ENCODE results near the gene ZBTB7B. TPM values are rescaled to one million over a fixed set of nuclear protein-coding genes. Genes with fewer than 3 reads are reported as not detected.
"Not testable (repeated sequence)": the region's sequence is repeated elsewhere in the genome, so short reads cannot be mapped to it uniquely, and the experiment has no call there.

The ZBTB7B gene
- total RNA-seq, 1 donor from 2014 or later, result 23.6 TPM

DNA sequence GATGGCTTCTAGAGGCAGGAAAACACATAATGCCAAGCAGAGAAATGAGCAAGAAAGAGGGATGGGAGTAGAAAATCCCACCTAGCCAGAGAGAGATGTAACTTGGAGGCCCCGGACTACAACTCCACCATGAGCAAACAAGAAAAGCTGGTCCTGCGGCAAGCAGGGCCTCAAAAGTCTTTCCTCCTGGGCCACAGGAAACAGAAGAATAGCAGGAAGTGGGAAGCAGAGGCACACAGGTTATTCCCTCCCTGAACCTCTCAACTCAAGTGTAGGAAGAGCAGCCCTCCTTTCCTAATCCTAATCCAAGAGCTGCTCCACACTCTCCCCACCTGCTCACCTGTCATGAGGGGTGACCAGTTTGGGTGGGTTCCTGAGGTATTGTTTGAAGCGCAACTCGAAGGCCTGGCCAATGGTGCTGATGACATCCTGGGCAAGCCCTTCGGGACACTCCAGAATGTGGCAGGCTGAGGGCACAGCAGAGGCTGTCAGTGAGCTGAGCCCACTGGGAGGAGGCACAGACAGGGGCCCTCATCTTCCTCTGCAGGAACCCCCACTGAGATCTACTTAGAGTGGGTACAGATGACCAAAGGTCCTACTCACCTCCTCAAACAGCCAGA lies 35.2 kb upstream of the ZBTB7B start:
- no peak for DNase-seq (ENCODE audit: extremely low read depth, low read depth, low spot score)

GRCh38 chr1:154968731-154969130 lies 33.9 kb upstream of the ZBTB7B start:
- no peak for DNase-seq (ENCODE audit: extremely low read depth, low read depth, low spot score)

DNA sequence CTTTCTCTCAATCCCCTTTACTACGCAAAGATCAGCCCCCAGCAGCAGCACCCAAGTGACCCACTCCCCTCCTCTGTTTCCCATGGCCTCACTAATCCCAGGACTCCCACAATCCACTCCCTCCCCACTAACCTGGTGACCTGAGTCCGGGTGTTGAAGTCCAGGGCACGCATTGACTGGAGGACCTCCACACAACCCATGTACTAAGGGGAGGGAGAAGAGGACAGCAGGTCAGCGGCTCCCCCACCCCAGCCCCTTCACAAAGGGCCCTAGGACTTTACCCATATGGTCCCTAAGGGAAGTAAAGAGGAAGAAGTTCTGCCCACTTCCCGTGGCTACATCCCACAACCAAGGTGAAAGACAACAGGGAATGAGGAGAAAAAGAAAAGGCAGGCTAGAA lies 33.4 kb upstream of the ZBTB7B start:
- DNase-seq (ENCODE audit: extremely low read depth, low read depth, low spot score), result no peak

- no peak for DNase-seq (ENCODE audit: extremely low read depth, low read depth, low spot score)
Observed at GRCh38 chr1:154969860-154970452, 32.6 kb upstream of the ZBTB7B start.

- no peak for DNase-seq (ENCODE audit: extremely low read depth, low read depth, low spot score)
Observed at GRCh38 chr1:154970631-154971340, 31.8 kb upstream of the ZBTB7B start, which contains the start of gene SHC1. Gene SHC1 (minus strand): TSS chr1:154970747. CDS start chr1:154970526, 221 bp downstream.

DNA sequence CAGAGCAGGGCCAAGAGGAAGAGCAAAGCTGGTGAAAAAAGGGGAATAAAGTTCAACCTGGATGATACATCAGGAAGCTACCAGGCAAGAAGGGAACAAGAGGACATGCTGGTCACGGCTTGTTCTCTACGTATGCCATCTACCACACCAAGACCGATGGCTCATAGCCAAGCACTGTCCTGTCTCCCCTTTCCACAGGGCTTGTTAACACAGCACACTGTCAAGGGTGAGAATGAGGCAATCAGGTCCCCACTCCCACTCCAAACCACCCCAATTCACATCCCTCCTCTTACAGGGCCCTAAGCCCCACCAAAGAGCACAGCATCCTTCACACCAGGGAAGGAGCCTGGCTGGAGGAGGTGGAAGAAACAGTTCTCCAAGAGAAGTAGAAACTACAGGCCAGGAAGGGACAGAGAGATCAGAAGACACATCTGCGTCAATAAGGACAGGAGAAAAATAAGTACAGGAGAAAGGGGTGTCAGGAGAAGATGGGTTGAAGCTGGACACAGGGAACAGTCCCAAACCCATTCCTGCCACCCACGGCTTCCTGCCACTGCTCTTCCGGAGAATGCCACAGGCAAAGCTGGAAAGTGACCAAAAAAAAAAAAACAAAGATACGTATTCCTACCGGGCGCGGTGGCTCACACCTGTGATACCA lies 31.1 kb upstream of the ZBTB7B start:
- no peak for DNase-seq (ENCODE audit: extremely low read depth, low read depth, low spot score)

DNA sequence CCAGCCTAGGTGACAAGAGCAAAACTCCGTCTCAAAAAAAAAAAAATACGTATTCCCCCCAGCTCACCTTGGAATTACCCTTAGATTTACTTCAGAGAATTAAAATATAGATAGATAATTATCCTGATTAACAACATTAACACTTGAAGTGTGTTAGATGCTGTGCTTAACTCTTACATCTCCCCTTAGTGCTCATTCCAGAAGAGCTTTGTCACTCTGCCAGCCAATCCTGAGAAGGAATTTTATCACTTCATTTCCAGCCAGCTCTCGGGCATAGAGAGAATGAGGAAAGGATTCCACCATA lies 30.4 kb upstream of the ZBTB7B start:
- DNase-seq (ENCODE audit: extremely low read depth, low read depth, low spot score), result no peak

DNA sequence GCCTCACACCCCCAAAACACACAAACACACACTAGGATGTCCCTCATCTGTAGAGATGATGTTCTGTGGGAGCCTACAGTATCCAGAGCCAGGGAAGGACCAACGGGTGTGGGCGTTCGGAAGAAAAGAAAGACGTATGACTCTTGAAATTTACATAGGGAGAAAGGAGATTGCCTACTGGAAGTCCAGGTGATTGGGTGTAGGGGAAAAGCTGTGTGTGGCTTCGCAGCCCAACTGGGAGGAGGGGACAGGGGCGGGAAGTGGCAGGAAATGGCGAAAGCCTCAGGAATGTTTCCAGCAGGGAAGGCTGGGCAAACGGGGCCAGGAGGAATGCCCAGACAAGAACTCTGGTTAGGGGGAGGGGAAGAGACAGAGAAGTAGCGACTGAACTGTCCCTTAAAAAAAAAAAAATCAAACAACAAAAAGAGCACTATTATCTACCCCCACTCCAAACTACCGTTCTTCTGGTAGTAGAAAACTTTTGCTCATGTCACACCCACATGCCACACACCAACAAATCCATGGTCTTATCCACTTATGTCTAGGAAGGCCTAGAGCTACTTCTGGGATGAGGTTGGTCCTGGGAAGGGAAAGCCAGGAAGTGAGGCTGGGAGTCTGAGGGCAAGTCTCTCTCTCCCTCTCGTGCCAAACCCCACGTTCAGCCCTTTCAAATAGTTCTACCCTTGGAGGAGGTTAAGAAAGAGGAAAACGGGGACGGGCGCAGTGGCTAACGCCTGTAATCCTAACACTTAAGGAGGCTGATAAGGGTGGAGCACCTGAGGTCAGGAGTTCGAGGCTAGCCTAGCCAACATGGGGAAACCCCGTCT lies 29.9 kb upstream of the ZBTB7B start:
- peak; percentile 86 for DNase-seq (ENCODE audit: extremely low read depth, low read depth, low spot score)

GRCh38 chr1:154973344-154974101 lies 29.1 kb upstream of the ZBTB7B start:
- peak; percentile 91 for DNase-seq (ENCODE audit: extremely low read depth, low read depth, low spot score)

DNA sequence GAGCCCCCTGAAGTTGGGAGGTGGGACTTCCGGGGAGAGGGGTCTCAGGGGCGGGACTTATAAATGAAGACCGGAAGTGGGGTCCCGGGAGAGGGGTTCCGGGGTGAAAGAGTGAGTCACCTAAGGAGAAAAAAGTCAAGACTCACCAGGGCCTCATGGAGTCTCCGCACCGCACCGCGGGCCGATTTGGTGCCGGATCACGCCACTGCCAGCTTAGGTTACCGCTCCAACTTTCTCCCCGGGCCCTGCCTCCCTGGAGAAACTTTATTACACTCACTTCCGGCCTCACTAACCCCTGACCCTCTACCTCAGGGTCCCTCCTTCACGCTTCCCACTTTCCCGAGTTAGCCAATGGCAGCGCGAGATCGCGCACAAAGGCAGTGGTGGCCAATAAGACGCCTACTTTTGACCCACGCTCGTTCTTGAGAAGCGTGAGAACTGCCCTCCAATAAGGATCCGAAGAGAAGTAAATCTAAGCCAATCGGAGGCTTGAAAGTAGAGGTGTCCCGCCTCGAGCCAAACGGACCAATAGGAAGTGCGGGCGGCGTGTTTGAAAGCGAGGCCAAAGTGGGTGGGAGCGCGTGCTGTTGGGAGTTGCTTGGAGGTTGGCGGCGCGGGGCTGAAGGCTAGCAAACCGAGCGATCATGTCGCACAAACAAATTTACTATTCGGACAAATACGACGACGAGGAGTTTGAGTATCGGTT lies 28.3 kb upstream of the ZBTB7B start, which contains the start of gene CKS1B:
Gene CKS1B (plus strand): TSS at position 580 of the 706 bp plus-strand sequence. CDS start 65 bp downstream, at position 645.
- peak; percentile 99 for DNase-seq (ENCODE audit: extremely low read depth, low read depth, low spot score)

GRCh38 chr1:154974808-154975408 lies 27.7 kb upstream of the ZBTB7B start:
- DNase-seq (ENCODE audit: extremely low read depth, low read depth, low spot score), result peak; percentile 92

- DNase-seq (ENCODE audit: extremely low read depth, low read depth, low spot score), result no peak
Observed at GRCh38 chr1:154975409-154976059, 27.1 kb upstream of the ZBTB7B start.

DNA sequence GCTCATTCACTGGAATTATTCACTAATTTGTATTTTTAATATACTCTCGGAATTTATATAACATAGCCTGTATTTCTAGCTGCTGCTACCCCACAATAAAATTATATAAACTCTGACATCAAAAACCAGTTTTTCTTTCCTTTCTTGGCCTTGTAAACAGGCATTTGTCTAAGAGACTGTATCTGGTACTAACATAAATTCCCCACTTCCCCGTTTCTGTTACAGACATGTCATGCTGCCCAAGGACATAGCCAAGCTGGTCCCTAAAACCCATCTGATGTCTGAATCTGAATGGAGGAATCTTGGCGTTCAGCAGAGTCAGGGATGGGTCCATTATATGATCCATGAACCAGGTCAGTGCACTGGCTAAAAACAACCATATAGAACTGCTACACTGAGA lies 24.8 kb upstream of the ZBTB7B start:
- not testable (repeated sequence) for DNase-seq (ENCODE audit: extremely low read depth, low read depth, low spot score)

- no peak for DNase-seq (ENCODE audit: extremely low read depth, low read depth, low spot score)
Observed at GRCh38 chr1:154978360-154978759, 24.2 kb upstream of the ZBTB7B start.

DNA sequence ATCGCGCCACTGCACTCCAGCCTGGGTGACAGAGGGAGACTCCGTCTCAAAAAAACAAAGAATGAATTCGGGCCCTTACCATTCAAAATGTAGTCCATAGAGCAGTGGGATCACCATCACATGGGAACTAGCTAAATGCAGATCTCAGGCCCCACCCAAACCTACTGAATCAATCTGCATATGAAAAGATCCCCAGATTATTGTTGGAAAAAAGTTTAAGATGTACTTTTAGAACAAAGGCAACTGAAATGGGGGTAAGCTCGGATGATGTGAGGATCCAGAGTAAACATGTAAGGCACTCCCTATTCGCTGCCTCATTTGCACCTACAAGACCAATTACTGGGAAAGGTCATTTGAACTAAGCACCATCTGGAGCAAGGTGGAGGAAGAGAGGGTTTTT lies 20.3 kb upstream of the ZBTB7B start:
- no peak for DNase-seq (ENCODE audit: extremely low read depth, low read depth, low spot score)

DNA sequence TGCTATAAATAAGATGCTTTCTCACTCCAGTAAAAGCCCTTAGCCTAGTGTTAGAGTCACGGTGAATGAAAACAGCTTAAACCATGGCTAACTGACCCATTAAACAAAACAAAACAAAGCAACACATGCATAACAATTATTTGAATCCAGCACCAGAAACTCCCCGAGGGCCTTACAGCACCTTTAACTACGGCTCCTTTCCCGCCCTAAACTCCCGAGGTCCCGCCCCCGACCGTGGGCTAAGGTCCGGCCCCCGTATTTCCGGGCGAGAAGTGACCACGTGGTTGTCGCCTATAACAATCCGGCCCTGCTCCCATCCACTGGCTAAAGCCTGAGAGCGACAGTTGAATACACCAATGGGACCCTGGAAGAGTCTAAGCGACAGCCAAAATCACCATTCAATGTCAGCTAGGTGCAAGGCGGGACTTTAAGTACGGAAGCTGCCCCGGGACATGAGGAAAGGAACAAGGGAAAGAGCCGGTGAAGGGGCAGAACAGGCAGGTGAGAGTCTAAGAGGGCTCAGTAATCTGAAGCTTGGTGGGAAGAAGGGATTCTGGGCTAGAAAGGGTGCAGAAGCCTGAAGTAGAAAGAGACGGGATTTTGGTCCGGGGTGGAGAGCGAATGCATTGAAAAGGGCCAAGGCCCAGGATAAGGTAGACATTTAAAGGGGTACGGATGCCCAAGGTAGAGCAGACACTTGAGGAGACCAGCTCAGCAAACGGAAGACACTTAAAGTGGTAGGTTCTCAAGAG lies 19.5 kb upstream of the ZBTB7B start, which contains the start of gene FLAD1:
Gene FLAD1 (plus strand): TSS at position 448 of the 752 bp plus-strand sequence. CDS start 351 bp downstream, outside the sequence.
- DNase-seq (ENCODE audit: extremely low read depth, low read depth, low spot score), result peak; percentile 99

- no peak for DNase-seq (ENCODE audit: extremely low read depth, low read depth, low spot score)
Observed at GRCh38 chr1:154983776-154984466, 18.7 kb upstream of the ZBTB7B start.

All from glomerular endothelial cell (primary cell).